Activated CD4-positive, alpha-beta T cell treated with anti-CD3 and anti-CD28 coated beads for 36 hours (primary cell): Measurements from ENCODE around the gene CDH23. TPM values are rescaled to one million over a fixed set of nuclear protein-coding genes. Genes with fewer than 3 reads are reported as not detected.

Experiments
- ATAC-seq: fragments of 200-7000 bp; cut with Tn5 transposase; one replicate; pipeline ENCODE4 v1.10.0; 2021; ENCODE audit warnings: mild to moderate bottlenecking, moderate library complexity
- CTCF ChIA-PET: fragments of 350-600 bp; sonication (Branson Sonifier 250); formaldehyde crosslinking; loops from one replicate; lab custom pipeline; 2021; ENCODE audit warnings: antibody characterized with exemption; lab: Charles Lee
- POLR2A ChIA-PET: fragments of 350-600 bp; sonication (Branson Sonifier 250); formaldehyde crosslinking; loops from one replicate; lab custom pipeline; 2021; ENCODE audit warnings: antibody characterized with exemption, inconsistent platforms; lab: Charles Lee
- DNase-seq: peaks from one replicate; pipeline ENCODE4 v3.0.0-alpha.2; 2020
- H3K27ac Mint-ChIP-seq: one replicate; pipeline ENCODE4 v1.8.0; 2021; ENCODE audit warnings: mixed read lengths
- H3K27me3 Mint-ChIP-seq: one replicate; pipeline ENCODE4 v1.8.0; 2021; ENCODE audit warnings: mixed read lengths
- H3K36me3 Mint-ChIP-seq: one replicate; pipeline ENCODE4 v1.8.0; 2021; ENCODE audit warnings: low read depth, mixed read lengths
- H3K4me1 Mint-ChIP-seq: one replicate; pipeline ENCODE4 v1.8.0; 2021; ENCODE audit warnings: mixed read lengths
- H3K4me3 Mint-ChIP-seq: one replicate; pipeline ENCODE4 v1.8.0; 2021; ENCODE audit warnings: mild to moderate bottlenecking, moderate library complexity, mixed read lengths
- H3K9me3 Mint-ChIP-seq: one replicate; pipeline ENCODE4 v1.8.0; 2021; ENCODE audit warnings: low read depth, mixed read lengths
- intact Hi-C, 2 experiments: fragments of 100-400 bp; cut with DNase I in 1 of 2; cut with micrococcal nuclease in 1 of 2; formaldehyde crosslinking; loops; one replicate each; pipeline versions ENCODE4 v1.14.2 to v1.15.1; 2022 to 2024; cut with DNase I, micrococcal nuclease
- total RNA-seq, 2 experiments: library from RNA; stranded (reverse); gene quantifications; one replicate each; pipeline ENCODE4 v1.2.3, GENCODE V29; 2021

The CDH23 gene
- total RNA-seq, 2 experiments from 2014 or later: 1.5 to 1.6 TPM

DNA sequence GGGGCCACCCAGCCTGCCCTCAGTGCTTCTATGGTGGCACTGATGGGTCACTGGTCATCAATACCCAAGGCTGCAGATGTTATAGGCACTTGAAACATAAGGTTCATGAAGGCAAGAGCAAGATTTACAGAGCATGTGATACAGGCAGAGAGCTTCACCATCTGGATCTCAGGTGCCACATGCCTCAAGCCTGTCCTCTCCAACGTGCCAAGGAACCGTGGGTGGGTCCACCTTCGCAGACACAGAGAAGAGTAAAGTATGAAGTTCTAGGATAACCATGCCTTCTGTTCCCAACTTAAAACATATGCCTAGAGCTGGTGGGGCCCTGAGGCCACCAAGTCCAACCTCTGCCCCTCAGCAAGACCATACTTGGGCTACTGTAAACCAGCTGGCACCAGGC is 26.7 kb upstream of the CDH23 start:
- CTCF ChIA-PET: interaction anchor here (1.0 to 1.6 kb wide), 2 partner anchors 11 to 338 kb away, joined by 3 to 4 read pairs; no protein-coding TSS in a partner anchor
- DNase-seq: no peak

DNA sequence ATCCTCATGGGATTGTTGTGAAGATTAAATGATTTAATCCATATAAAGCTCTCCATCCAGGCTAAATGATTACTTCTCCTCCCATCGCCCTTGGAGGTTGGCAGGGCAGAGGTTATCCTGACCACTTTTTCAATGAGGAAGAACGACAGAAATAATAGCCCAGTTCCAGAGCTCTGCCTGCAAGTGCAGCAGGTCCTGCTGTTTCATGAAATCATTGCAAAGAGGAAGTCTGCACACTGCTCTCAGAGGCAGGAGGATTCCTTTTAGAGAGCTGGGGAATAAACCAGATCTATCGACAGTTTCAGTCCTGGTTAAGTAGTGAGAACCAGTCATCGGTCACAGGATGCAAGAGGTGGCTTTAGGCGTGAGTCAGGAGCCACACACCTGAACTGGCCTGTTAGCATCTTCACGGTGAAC is 25.0 kb upstream of the CDH23 start:
- Mint-ChIP-seq H3K9me3 (no peaks in the 10 kb centered on the region), H3K27me3 (peaks cover 2% of the 10 kb centered on the region), H3K4me1 (no peaks in the 10 kb centered on the region), H3K4me3 (no peak overlapping the region), H3K36me3 (no peaks in the 10 kb centered on the region), H3K27ac (no peak overlapping the region)
- DNase-seq: no peak
- intact Hi-C loops: no loop called here
- ChIA-PET CTCF (interaction anchor here (1.3 to 1.4 kb wide), 2 partner anchors 10 to 53 kb away, joined by 4 read pairs; partner anchors contain the start of gene SLC29A3), POLR2A (interaction anchor here (0.6 kb wide), 1 partner anchor 450 kb away, joined by 3 read pairs; no protein-coding TSS in a partner anchor)
- ATAC-seq: peak; percentile 57

More for the DNA sequence above, 26.7 kb upstream of the CDH23 start:
- Mint-ChIP-seq H3K4me1 (no peaks in the 10 kb centered on the region), H3K9me3 (no peaks in the 10 kb centered on the region), H3K27ac (no peak overlapping the region), H3K27me3 (peaks cover 2% of the 10 kb centered on the region), H3K4me3 (no peak overlapping the region), H3K36me3 (no peaks in the 10 kb centered on the region)
- ATAC-seq: no peak
- intact Hi-C loops: no loop called here
- POLR2A ChIA-PET: no interaction called here

DNA sequence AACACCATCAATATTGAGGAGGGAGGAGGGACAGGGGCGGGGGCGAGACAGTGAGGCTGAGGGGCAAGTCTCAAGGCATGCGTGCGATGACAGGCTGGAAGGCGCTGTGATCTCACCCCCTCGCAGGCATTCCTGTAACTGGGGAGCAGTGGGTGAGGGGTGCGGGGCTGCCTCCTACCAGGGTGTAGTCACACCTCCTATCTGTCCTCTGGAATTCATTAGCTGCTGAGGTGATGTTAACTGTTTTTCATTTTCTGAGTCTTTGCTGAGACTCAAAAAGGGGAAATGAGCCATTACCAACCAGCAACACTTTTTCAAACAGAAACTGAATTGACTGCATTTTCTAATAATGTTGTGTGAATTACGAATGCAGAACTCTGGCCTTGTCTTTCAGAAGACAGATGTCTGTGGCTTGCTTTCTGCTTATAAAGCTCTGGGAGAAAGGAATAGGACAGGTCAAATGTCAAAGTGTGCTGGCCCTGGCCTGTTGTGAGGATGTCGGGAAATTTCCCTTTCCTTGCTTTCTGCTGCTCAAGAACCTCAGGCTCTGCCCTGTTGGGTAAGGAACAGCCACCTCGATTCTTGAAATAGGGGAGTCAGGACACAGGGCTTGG is 23.7 kb upstream of the CDH23 start:
- H3K27me3 Mint-ChIP-seq: peaks cover 2% of the 10 kb centered on the region
- no peak overlapping the region for H3K4me3 Mint-ChIP-seq
- H3K27ac Mint-ChIP-seq: no peak overlapping the region
- no peaks in the 10 kb centered on the region for H3K36me3 Mint-ChIP-seq
- H3K4me1 Mint-ChIP-seq: peaks cover 4% of the 10 kb centered on the region
- ChIA-PET CTCF (interaction anchor here (1.4 kb wide), 1 partner anchor 54 kb away, joined by 4 read pairs; the partner anchor contains the start of gene SLC29A3), POLR2A (interaction anchor here (0.7 kb wide), 1 partner anchor 406 kb away, joined by 4 read pairs; no protein-coding TSS in a partner anchor)
- ATAC-seq: no peak
- intact Hi-C loops: no loop called here
- H3K9me3 Mint-ChIP-seq: no peaks in the 10 kb centered on the region
- DNase-seq: no peak

DNA sequence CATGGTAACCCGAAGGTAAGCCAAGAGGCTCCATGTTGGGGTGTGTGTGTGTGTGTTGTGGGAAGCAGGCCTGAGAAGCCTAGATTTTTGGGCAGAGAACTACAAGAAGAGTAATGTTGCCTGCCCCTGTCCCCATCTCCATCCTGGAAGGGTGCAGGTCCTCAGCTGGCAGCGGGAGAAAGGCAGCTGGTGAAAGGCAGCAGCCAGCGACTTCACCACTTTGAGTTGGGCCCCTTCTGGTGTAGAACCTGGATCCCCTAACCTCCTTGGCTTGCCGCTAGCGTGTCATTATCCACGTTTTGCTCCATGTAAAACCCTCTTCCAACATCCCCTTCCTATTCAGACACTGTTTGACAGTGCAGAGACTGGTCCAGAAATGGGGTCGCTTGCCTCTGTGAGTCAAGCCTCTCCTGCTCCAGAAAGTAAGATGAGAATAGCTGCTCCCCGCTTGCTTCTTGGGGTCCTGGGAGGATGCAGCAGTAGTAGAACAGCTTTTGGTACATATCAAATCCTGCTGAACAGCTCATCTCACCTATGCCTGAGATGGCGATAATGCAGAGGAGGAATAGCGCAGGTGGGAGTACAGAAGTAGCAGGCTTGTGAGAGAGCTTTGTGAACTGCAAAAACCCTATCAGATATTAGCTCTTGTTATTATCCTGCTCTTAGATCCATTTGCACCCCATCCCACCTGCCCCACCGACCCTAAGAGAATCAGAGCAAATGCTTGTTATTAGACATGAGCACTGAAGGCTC is 22.1 kb upstream of the CDH23 start:
- DNase-seq (no peak), ATAC-seq (no peak)
- H3K4me3 Mint-ChIP-seq: no peak overlapping the region
- no peaks in the 10 kb centered on the region for H3K9me3 Mint-ChIP-seq
- peaks cover 2% of the 10 kb centered on the region for H3K27me3 Mint-ChIP-seq
- CTCF ChIA-PET: interaction anchor here (0.7 to 1.9 kb wide), 4 partner anchors 9 to 625 kb away, joined by 3 to 7 read pairs (median 4); no protein-coding TSS in a partner anchor
- no peaks in the 10 kb centered on the region for H3K36me3 Mint-ChIP-seq
- peaks cover 4% of the 10 kb centered on the region for H3K4me1 Mint-ChIP-seq
- H3K27ac Mint-ChIP-seq: no peak overlapping the region
- POLR2A ChIA-PET: no interaction called here
- intact Hi-C loops: no loop called here

DNA sequence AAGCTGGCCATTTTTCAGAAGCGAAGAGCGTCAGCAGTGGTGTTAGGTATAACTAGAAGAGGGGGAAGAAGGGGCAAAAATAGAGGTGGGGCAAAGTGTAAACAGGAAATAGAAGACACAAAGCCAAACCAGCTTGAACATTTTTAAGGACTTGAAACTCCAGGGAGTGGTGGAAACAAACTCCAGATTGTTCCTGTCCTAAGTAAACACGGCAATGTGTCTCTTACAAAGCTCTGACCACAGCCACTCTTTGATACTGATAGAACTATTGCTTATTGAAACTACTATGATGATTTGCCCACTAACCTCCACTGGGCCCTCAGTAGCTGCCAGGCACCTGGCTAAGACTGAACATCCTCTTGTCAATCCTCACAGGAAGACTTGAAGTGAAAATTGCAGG is 20.8 kb upstream of the CDH23 start:
- POLR2A ChIA-PET: no interaction called here

DNA sequence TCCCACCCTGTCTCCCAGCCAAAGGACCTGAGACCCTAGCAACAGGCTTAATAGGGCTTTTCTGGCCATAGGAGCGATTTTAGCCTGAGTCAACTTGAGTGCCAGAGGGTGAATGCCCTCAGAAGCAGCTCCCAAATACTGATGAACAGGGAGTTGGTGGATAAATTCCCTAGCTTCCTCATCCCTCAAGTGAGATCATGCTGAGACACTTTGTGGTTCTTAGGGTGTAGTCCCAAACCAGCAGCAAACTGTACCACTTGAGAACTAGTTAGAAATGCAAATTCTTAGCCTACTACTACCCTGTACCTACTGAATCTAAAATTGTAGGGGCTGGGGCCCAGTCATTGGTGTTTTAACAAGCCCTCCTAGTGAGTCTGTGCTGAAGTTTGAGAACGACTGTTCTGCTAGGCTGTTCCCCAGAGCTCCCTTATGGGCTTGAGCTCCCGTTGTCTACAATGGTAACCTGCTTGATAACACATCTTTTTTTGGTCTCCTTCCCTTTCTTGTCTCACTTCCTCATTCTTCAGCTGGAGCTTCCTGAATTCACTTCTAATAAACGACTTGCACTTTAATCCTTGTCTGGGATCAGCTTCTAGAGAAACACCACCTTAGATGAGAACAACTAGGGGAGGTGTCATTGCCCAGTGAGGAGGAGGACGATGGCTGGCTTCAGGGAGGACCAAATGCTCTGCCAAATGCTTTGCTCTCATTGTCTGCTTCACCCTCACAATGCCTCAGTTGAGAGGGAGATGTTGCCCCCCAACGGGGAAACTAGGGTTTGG is 18.2 kb upstream of the CDH23 start:
- H3K27ac Mint-ChIP-seq: no peak overlapping the region
- ChIA-PET POLR2A (interaction anchor here (0.7 kb wide), 1 partner anchor 19 kb away, joined by 3 read pairs; no protein-coding TSS in a partner anchor), CTCF (interaction anchor here (0.6 to 2.9 kb wide), 13 partner anchors 10 to 518 kb away, joined by 3 to 12 read pairs (median 5); partner anchors contain the start of genes CDH23 and SLC29A3)
- intact Hi-C loops: no loop called here
- peaks cover 4% of the 10 kb centered on the region for H3K4me1 Mint-ChIP-seq
- DNase-seq (no peak), ATAC-seq (no peak)
- H3K27me3 Mint-ChIP-seq: no peaks in the 10 kb centered on the region
- no peaks in the 10 kb centered on the region for H3K36me3 Mint-ChIP-seq
- H3K4me3 Mint-ChIP-seq: no peak overlapping the region
- H3K9me3 Mint-ChIP-seq: no peaks in the 10 kb centered on the region

More for the DNA sequence above, 20.8 kb upstream of the CDH23 start:
- ATAC-seq: no peak
- Mint-ChIP-seq H3K36me3 (no peaks in the 10 kb centered on the region), H3K4me3 (peak overlapping the region; percentile 69), H3K9me3 (no peaks in the 10 kb centered on the region), H3K27ac (no peak overlapping the region), H3K27me3 (peaks cover 2% of the 10 kb centered on the region), H3K4me1 (peaks cover 4% of the 10 kb centered on the region)
- CTCF ChIA-PET: interaction anchor here (0.8 to 2.9 kb wide), 7 partner anchors 9 to 194 kb away, joined by 3 to 12 read pairs (median 7); partner anchors contain the start of gene SLC29A3
- intact Hi-C loops: loop anchor here (2.0 kb wide), 2 partner anchors 57 to 397 kb away; partner anchors contain the start of genes SLC29A3 (in 1 of the 2) and VSIR (in 1 of the 2)
- DNase-seq: no peak

DNA sequence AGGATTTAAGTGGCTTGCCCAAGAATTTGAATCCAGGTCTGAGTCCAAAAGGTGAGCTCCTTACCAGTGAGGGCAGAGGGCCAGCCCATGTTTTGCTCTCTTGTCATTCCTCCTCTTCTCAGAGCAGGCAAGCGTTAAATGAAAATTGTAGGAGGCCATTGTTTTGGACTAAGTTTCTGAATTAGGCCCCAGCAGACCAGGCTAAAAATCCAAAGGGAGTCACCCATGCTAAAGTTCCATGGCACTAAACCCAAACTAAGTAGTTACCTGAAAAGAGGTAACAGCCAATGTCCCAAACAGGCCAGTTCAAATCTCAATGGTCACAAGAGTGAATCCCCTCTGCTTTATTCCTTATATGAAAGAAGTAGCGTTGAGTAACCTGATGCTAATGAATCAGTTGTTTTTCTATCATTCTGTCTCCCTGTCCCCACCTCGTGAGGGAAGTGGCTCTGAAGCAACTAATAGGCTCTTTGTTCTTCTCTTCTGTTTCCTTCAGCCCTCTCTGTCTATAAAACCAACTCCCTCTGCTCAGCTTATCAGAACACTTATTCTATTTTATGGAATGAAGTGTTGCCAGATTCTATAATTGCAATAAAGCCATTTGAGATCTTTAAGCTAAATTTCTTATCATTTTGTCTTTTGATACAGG is 17.5 kb upstream of the CDH23 start:
- no peaks in the 10 kb centered on the region for H3K36me3 Mint-ChIP-seq
- no peaks in the 10 kb centered on the region for H3K9me3 Mint-ChIP-seq
- H3K27me3 Mint-ChIP-seq: no peaks in the 10 kb centered on the region
- no peak overlapping the region for H3K4me3 Mint-ChIP-seq
- intact Hi-C loops: no loop called here
- ATAC-seq (no peak), DNase-seq (no peak)
- CTCF ChIA-PET: interaction anchor here (0.6 to 2.4 kb wide), 10 partner anchors 11 to 329 kb away, joined by 3 to 10 read pairs (median 4); partner anchors contain the start of gene CDH23
- POLR2A ChIA-PET: no interaction called here
- peaks cover 4% of the 10 kb centered on the region for H3K4me1 Mint-ChIP-seq
- no peak overlapping the region for H3K27ac Mint-ChIP-seq

DNA sequence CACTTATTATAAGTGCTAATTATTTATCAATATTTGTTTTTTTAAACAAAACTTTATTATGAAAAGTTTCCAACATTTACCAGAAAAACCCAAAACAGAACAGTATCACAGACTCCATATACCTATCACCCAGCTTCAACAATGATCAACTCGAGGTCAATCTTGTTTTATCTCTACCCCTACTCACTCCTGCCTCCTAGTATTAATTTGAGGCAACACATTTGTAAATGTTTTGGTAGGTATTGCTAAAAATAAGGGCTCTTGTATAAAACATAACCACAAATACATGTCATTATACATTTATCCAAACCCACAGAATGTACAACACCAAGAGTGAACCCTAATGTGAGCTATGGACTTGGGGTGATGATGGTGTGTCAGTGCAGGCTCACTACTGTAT is 15.9 kb upstream of the CDH23 start:
- no peaks in the 10 kb centered on the region for H3K36me3 Mint-ChIP-seq
- peaks cover 4% of the 10 kb centered on the region for H3K4me1 Mint-ChIP-seq
- intact Hi-C loops: loop anchor here (5.0 kb wide), 4 partner anchors 226 to 516 kb away; no protein-coding TSS in a partner anchor
- no peaks in the 10 kb centered on the region for H3K27me3 Mint-ChIP-seq
- ChIA-PET CTCF (interaction anchor here (0.6 to 2.4 kb wide), 8 partner anchors 10 to 1130 kb away, joined by 3 to 8 read pairs (median 4); no protein-coding TSS in a partner anchor), POLR2A (no interaction called here)
- no peaks in the 10 kb centered on the region for H3K9me3 Mint-ChIP-seq
- ATAC-seq (no peak), DNase-seq (no peak)
- H3K27ac Mint-ChIP-seq: no peak overlapping the region
- no peak overlapping the region for H3K4me3 Mint-ChIP-seq

DNA sequence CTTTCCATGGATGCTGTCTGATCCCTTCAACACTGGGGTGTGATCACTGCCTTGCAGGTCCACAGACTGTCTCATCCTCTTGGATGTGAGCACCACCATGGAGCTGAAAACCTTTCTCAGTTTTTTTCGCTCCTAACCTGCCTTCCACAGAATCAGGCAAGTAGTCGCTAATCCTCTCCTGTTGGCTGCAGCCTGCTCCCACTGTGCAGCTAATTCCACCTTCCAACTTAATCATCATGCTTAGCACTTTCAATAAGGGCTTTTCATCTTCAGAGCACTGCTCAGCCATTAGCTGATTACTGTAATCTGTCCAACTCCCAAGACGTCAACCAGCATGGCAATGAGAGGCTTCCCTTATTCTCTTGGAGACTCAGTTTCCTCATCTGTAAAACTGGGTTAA is 15.1 kb upstream of the CDH23 start:
- Mint-ChIP-seq H3K27ac (no peak overlapping the region), H3K9me3 (no peaks in the 10 kb centered on the region), H3K27me3 (no peaks in the 10 kb centered on the region), H3K4me1 (peaks cover 4% of the 10 kb centered on the region), H3K36me3 (no peaks in the 10 kb centered on the region), H3K4me3 (no peak overlapping the region)
- DNase-seq: no peak
- intact Hi-C loops: loop anchor here (5.0 kb wide), 4 partner anchors 226 to 516 kb away; no protein-coding TSS in a partner anchor
- no peak for ATAC-seq
- ChIA-PET POLR2A (no interaction called here), CTCF (interaction anchor here (0.5 to 2.4 kb wide), 12 partner anchors 10 to 1179 kb away, joined by 3 to 8 read pairs (median 3); no protein-coding TSS in a partner anchor)

DNA sequence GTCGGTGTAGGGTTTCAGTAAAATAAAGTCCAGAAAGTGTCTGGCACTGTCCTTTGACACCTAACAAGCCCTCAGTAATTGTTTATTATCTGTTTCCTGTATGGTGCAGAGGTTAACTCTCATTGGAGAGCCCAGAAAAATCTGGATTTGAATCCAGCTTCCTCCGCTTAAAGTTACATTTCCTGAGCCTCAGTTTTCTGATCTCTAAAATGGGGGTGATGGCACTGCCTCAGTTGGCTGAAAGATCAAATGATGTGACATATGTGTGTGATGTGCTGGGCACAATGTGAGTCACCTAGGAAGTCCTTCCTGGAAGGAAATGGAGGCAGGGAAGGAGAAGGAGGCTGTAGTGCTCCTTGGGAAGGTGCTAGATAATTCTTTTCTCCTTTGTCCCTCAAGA is 14.7 kb upstream of the CDH23 start:
- no peaks in the 10 kb centered on the region for H3K9me3 Mint-ChIP-seq
- H3K4me1 Mint-ChIP-seq: peaks cover 4% of the 10 kb centered on the region
- ChIA-PET POLR2A (no interaction called here), CTCF (interaction anchor here (0.5 to 2.4 kb wide), 7 partner anchors 10 to 1178 kb away, joined by 3 to 8 read pairs (median 3); no protein-coding TSS in a partner anchor)
- no peak overlapping the region for H3K4me3 Mint-ChIP-seq
- intact Hi-C loops: loop anchor here (5.0 kb wide), 4 partner anchors 225 to 515 kb away; no protein-coding TSS in a partner anchor
- no peaks in the 10 kb centered on the region for H3K36me3 Mint-ChIP-seq
- DNase-seq (no peak), ATAC-seq (no peak)
- H3K27me3 Mint-ChIP-seq: no peaks in the 10 kb centered on the region
- no peak overlapping the region for H3K27ac Mint-ChIP-seq
